SK-N-SH treated with all-trans-retinoic acid at 6 μM for 48 hours (cell line): ENCODE results near the gene PURA.

Source experiments
- ATAC-seq: fragments of 200-7000 bp; cut with Tn5 transposase; 3 replicates; pipeline ENCODE4 v1.9.1; 2020; ENCODE audit warnings: mild to moderate bottlenecking, moderate library complexity
- BACH2 ChIP-seq: fragments of 250-450 bp; sonication (Bioruptor Pico); IDR thresholded peaks from 2 replicates; pipeline ENCODE4 v1.9.0; 2021; ENCODE audit warnings: mild to moderate bottlenecking, borderline replicate concordance
- CREB5 ChIP-seq: fragments of 250-450 bp; sonication (Bioruptor Pico); IDR thresholded peaks from 2 replicates; pipeline ENCODE4 v1.5.1; 2020; ENCODE audit warnings: low read depth, mild to moderate bottlenecking, moderate library complexity
- CSDC2 ChIP-seq: fragments of 250-450 bp; sonication (Bioruptor Pico); IDR thresholded peaks from 2 replicates; pipeline ENCODE4 v1.5.0; 2020; ENCODE audit warnings: mild to moderate bottlenecking, moderate library complexity
- ESRRG ChIP-seq: fragments of 250-450 bp; sonication (Bioruptor Pico); IDR thresholded peaks from 2 replicates; pipeline ENCODE4 v1.6.1; 2021; ENCODE audit warnings: mild to moderate bottlenecking
- GLIS3 ChIP-seq: fragments of 250-450 bp; sonication (Bioruptor Pico); IDR thresholded peaks from 2 replicates; pipeline ENCODE4 v1.5.0; 2020; ENCODE audit warnings: mild to moderate bottlenecking, moderate library complexity
- ISL1 ChIP-seq: fragments of 250-450 bp; sonication (Bioruptor Pico); IDR thresholded peaks from 2 replicates; pipeline ENCODE4 v2.1.2; 2022; ENCODE audit warnings: mild to moderate bottlenecking, moderate library complexity
- OSR1 ChIP-seq: fragments of 250-450 bp; sonication (Bioruptor Pico); IDR thresholded peaks from 2 replicates; pipeline ENCODE4 v1.8.0; 2022; ENCODE audit warnings: moderate library complexity, mild to moderate bottlenecking, inconsistent platforms
- PATZ1 ChIP-seq: fragments of 250-450 bp; sonication (Bioruptor Pico); IDR thresholded peaks from 2 replicates; pipeline ENCODE4 v1.8.0; 2020; ENCODE audit warnings: mild to moderate bottlenecking, moderate library complexity, borderline replicate concordance
- POU6F1 ChIP-seq: fragments of 250-450 bp; sonication (Bioruptor Pico); IDR thresholded peaks from 2 replicates; pipeline ENCODE4 v1.8.0; 2021; ENCODE audit warnings: low read depth, mild to moderate bottlenecking, moderate library complexity, borderline replicate concordance
- PPARA ChIP-seq: fragments of 250-450 bp; sonication (Bioruptor Pico); IDR thresholded peaks from 2 replicates; pipeline ENCODE4 v1.5.0; 2020; ENCODE audit warnings: mild to moderate bottlenecking, borderline replicate concordance
- RARB ChIP-seq: fragments of 250-450 bp; sonication (Bioruptor Pico); IDR thresholded peaks from 2 replicates; pipeline ENCODE4 v1.8.0; 2021; ENCODE audit warnings: mild to moderate bottlenecking, moderate library complexity
- SNAI2 ChIP-seq: fragments of 250-450 bp; sonication (Bioruptor Pico); IDR thresholded peaks from 2 replicates; pipeline ENCODE4 v1.5.0; 2020; ENCODE audit warnings: mild to moderate bottlenecking, moderate library complexity
- TCF4 ChIP-seq: fragments of 250-450 bp; sonication (Bioruptor Pico); IDR thresholded peaks from 2 replicates; pipeline ENCODE4 v1.8.0; 2021; ENCODE audit warnings: mild to moderate bottlenecking, moderate library complexity, borderline replicate concordance
- TOX ChIP-seq: fragments of 250-450 bp; sonication (Bioruptor Pico); IDR thresholded peaks from 2 replicates; pipeline ENCODE4 v1.8.0; 2021; ENCODE audit warnings: mild to moderate bottlenecking, moderate library complexity, borderline replicate concordance
- TSHZ2 ChIP-seq: fragments of 250-450 bp; sonication (Bioruptor Pico); IDR thresholded peaks from 2 replicates; pipeline ENCODE4 v1.5.0; 2020; ENCODE audit warnings: mild to moderate bottlenecking, moderate library complexity
- ZC3H10 ChIP-seq: fragments of 250-450 bp; sonication (Bioruptor Pico); IDR thresholded peaks from 2 replicates; pipeline ENCODE4 v1.5.1; 2021; ENCODE audit warnings: mild to moderate bottlenecking, moderate library complexity
- ZFP3 ChIP-seq: fragments of 250-450 bp; sonication (Bioruptor Pico); IDR thresholded peaks from 2 replicates; pipeline ENCODE4 v1.5.0; 2020; ENCODE audit warnings: mild to moderate bottlenecking, moderate library complexity
- ZFP30 ChIP-seq: fragments of 450-650 bp; formaldehyde crosslinking; IDR thresholded peaks from 2 replicates; pipeline ENCODE4 v1.5.0; 2022; ENCODE audit warnings: mild to moderate bottlenecking, moderate library complexity
- ZNF565 ChIP-seq: fragments of 450-650 bp; formaldehyde crosslinking; conservative IDR thresholded peaks from 2 replicates; pipeline ENCODE4 v1.5.0; 2020; ENCODE audit warnings: low read depth, mild to moderate bottlenecking, moderate library complexity
- ZNF70 ChIP-seq: fragments of 450-650 bp; formaldehyde crosslinking; IDR thresholded peaks from 2 replicates; pipeline ENCODE4 v1.5.0; 2020; ENCODE audit warnings: mild to moderate bottlenecking, moderate library complexity
- ZNF8 ChIP-seq: fragments of 450-650 bp; formaldehyde crosslinking; IDR thresholded peaks from 2 replicates; pipeline ENCODE4 v1.5.0; 2020; ENCODE audit warnings: mild to moderate bottlenecking, moderate library complexity

Gene PURA

GRCh38 chr5:140146523-140146842 lies 32.6 kb downstream of the PURA start (continued):
- TF ChIP-seq POU6F1 (CRISPR knock-in tag) (no peak), ZNF70 (CRISPR knock-in tag) (no peak), ESRRG (CRISPR knock-in tag) (no peak), ZNF565 (CRISPR knock-in tag) (no peak), CSDC2 (CRISPR knock-in tag) (no peak), PPARA (no peak), ISL1 (CRISPR knock-in tag) (no peak)

- TF ChIP-seq ZNF565 (CRISPR knock-in tag) = no peak
- no peak for TF ChIP-seq ZNF8
- TF ChIP-seq BACH2 (CRISPR knock-in tag) = no peak
- TF ChIP-seq PATZ1 (CRISPR knock-in tag) = no peak
- TF ChIP-seq ZC3H10 (CRISPR knock-in tag) = no peak
- no peak for TF ChIP-seq TSHZ2
- TF ChIP-seq ZNF70 (CRISPR knock-in tag) = no peak
- no peak for ATAC-seq
Measured at GRCh38 chr5:140147460-140147859, 33.6 kb downstream of the PURA start.

- TF ChIP-seq ZFP3 (CRISPR knock-in tag) (no peak), ISL1 (CRISPR knock-in tag) (no peak), GLIS3 (CRISPR knock-in tag) (no peak), ZNF70 (CRISPR knock-in tag) (no peak), BACH2 (CRISPR knock-in tag) (no peak), ZNF565 (CRISPR knock-in tag) (no peak), TCF4 (CRISPR knock-in tag) (no peak), ZFP30 (no peak), RARB (CRISPR knock-in tag) (no peak), CSDC2 (CRISPR knock-in tag) (no peak), ESRRG (CRISPR knock-in tag) (no peak), SNAI2 (no peak), TSHZ2 (no peak), TOX (CRISPR knock-in tag) (no peak), PPARA (no peak), ZC3H10 (CRISPR knock-in tag) (no peak), CREB5 (no peak), POU6F1 (CRISPR knock-in tag) (no peak), PATZ1 (CRISPR knock-in tag) (no peak), OSR1 (no peak)
- ATAC-seq = no peak
Measured at GRCh38 chr5:140148508-140148907, 34.6 kb downstream of the PURA start.
